ENCODE results near the gene SLC2A6.

SLC2A6 gene

DNA sequence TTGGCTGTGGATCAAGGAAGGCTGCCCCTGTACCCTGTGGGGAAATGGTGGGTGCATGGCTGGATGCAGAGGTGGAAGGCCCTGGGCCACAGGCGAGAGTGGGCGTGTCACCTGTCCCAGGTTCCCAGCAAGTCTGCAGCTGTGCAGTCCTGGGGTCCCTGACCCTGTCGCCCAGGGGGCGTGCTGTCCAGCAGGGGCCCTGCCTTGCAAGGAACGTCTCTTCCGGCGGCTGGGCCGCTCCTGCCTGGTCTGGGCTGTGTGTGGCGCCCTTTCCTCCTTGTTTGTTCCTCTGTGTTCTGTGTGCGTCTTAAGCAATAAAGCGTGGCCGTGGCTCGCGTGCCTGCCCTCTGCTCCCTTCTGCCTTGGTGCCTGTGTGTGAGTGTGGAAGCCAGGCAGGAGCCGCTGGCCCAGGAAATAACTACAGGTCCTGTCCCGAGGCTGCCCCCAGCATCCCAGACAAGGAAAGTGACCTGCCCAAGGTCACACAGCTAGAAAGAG, 8.4 kb downstream of the SLC2A6 start:
- H3K27ac ChIP-seq (ENCODE audit: low read depth, low read length): no peak overlapping the region
- H3K9me3 ChIP-seq (ENCODE audit: control insufficient read depth in 1 of 2, low read length in 2 of 2): no peaks in the 10 kb centered on the region
- H3K36me3 ChIP-seq (ENCODE audit: control insufficient read depth in 1 of 2, insufficient read depth in 2 of 2, low read length in 2 of 2): peaks cover 0 to 13% of the 10 kb centered on the region in 2 donors
- H3K27me3 ChIP-seq (ENCODE audit: control insufficient read depth in 1 of 2, insufficient read depth in 2 of 2, low read length in 2 of 2): peaks cover 0 to 6% of the 10 kb centered on the region in 2 donors
- H3K9ac ChIP-seq (ENCODE audit: low read depth in 1 of 2, low read length in 2 of 2): no peak overlapping the region
- no peak overlapping the region for H3K4me3 ChIP-seq (ENCODE audit: low read depth in 1 of 2, low read length in 2 of 2)
- H3K4me1 ChIP-seq (ENCODE audit: control insufficient read depth in 1 of 2, insufficient read depth in 2 of 2, low read length in 2 of 2): peaks cover 7 to 25% of the 10 kb centered on the region in 2 donors

- Histone ChIP-seq H3K27ac (ENCODE audit: low read depth, low read length) (no peak overlapping the region), H3K9me3 (ENCODE audit: control insufficient read depth in 1 of 2, low read length in 2 of 2) (no peaks in the 10 kb centered on the region), H3K4me1 (ENCODE audit: control insufficient read depth in 1 of 2, insufficient read depth in 2 of 2, low read length in 2 of 2) (peaks cover 7 to 25% of the 10 kb centered on the region in 2 donors), H3K36me3 (ENCODE audit: control insufficient read depth in 1 of 2, insufficient read depth in 2 of 2, low read length in 2 of 2) (peaks cover 0 to 15% of the 10 kb centered on the region in 2 donors), H3K27me3 (ENCODE audit: control insufficient read depth in 1 of 2, insufficient read depth in 2 of 2, low read length in 2 of 2) (peaks cover 0 to 6% of the 10 kb centered on the region in 2 donors), H3K9ac (ENCODE audit: low read depth in 1 of 2, low read length in 2 of 2) (no peak overlapping the region), H3K4me3 (ENCODE audit: low read depth in 1 of 2, low read length in 2 of 2) (no peak overlapping the region)
Observed at GRCh38 chr9:133468777-133469421, 10.0 kb downstream of the SLC2A6 start.

DNA sequence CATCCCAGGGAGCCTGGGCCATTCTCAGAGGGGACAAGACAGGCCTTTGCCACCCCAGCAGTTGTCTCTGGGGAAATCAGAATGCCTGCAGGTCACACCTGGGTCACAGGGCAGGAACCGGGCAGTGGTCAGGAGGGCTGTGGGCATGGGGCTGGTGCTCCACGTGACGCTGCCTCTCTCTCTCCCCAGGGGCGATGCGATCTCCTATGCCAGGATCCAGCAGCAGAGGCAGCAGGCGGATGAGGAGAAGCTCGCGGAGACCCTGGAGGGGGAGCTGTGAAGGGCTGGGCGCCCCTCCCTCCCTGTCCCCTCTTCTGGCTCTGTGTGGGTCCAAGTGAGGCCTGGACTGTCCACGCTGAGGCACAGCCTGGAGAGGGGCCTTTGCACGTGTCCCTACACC, 10.5 kb downstream of the SLC2A6 start:
- H3K27ac ChIP-seq (ENCODE audit: low read depth, low read length): no peak overlapping the region
- no peak overlapping the region for H3K9ac ChIP-seq (ENCODE audit: low read depth in 1 of 2, low read length in 2 of 2)
- peaks cover 0 to 6% of the 10 kb centered on the region in 2 donors for H3K27me3 ChIP-seq (ENCODE audit: control insufficient read depth in 1 of 2, insufficient read depth in 2 of 2, low read length in 2 of 2)
- no peaks in the 10 kb centered on the region for H3K9me3 ChIP-seq (ENCODE audit: control insufficient read depth in 1 of 2, low read length in 2 of 2)
- H3K4me1 ChIP-seq (ENCODE audit: control insufficient read depth in 1 of 2, insufficient read depth in 2 of 2, low read length in 2 of 2): peaks cover 7 to 25% of the 10 kb centered on the region in 2 donors
- peaks cover 0 to 20% of the 10 kb centered on the region in 2 donors for H3K36me3 ChIP-seq (ENCODE audit: control insufficient read depth in 1 of 2, insufficient read depth in 2 of 2, low read length in 2 of 2)
- H3K4me3 ChIP-seq (ENCODE audit: low read depth in 1 of 2, low read length in 2 of 2): no peak overlapping the region

DNA sequence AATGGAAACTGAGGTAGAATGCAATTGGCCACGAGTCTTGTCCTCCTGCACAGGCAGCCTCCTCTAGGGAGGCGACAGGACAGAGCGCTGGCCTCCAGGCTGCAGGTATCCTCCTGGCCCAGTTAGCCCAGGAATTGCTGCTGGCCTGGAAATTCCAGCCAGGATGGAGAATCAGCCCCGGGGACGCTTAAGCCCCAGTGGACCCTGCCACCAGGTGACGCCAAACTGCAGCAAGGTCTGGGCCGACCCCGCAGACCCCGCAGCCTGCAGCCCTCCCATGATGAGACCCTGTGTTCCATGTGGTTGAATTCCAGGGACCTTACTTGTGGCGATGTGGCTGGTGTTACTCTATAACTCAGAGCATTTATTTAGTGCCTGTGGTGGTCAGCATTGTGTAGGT, 11.8 kb downstream of the SLC2A6 start:
- H3K4me1 ChIP-seq (ENCODE audit: control insufficient read depth in 1 of 2, insufficient read depth in 2 of 2, low read length in 2 of 2): peaks cover 7 to 24% of the 10 kb centered on the region in 2 donors
- H3K9me3 ChIP-seq (ENCODE audit: control insufficient read depth in 1 of 2, low read length in 2 of 2): no peaks in the 10 kb centered on the region
- H3K27me3 ChIP-seq (ENCODE audit: control insufficient read depth in 1 of 2, insufficient read depth in 2 of 2, low read length in 2 of 2): peaks cover 0 to 6% of the 10 kb centered on the region in 2 donors
- no peak overlapping the region for H3K4me3 ChIP-seq (ENCODE audit: low read depth in 1 of 2, low read length in 2 of 2)
- H3K36me3 ChIP-seq (ENCODE audit: control insufficient read depth in 1 of 2, insufficient read depth in 2 of 2, low read length in 2 of 2): peaks cover 0 to 21% of the 10 kb centered on the region in 2 donors
- H3K27ac ChIP-seq (ENCODE audit: low read depth, low read length): no peak overlapping the region
- no peak overlapping the region for H3K9ac ChIP-seq (ENCODE audit: low read depth in 1 of 2, low read length in 2 of 2)

DNA sequence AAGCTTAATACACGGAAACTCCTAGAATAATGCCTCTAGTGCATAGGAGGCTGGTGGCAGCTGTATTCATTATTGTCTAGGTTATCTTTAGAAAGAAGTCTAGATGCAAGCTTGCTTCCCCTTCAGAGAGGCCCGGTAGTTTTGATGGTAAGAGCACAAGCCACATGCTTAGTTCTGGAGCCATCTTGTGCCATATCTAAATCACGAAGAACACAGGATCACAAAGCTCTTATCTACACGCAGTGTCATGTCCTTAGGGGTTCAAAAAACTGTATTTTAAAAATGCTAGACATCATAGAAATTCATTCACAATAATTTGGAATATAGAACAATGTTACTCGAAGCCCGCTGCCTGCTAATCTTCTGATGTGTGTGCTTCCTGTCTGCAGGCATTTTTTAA, 12.9 kb downstream of the SLC2A6 start:
- Histone ChIP-seq H3K4me1 (ENCODE audit: control insufficient read depth in 1 of 2, insufficient read depth in 2 of 2, low read length in 2 of 2) (peaks cover 17 to 19% of the 10 kb centered on the region in 2 donors), H3K27ac (ENCODE audit: low read depth, low read length) (no peak overlapping the region), H3K27me3 (ENCODE audit: control insufficient read depth in 1 of 2, insufficient read depth in 2 of 2, low read length in 2 of 2) (no peaks in the 10 kb centered on the region), H3K9ac (ENCODE audit: low read depth in 1 of 2, low read length in 2 of 2) (no peak overlapping the region), H3K36me3 (ENCODE audit: control insufficient read depth in 1 of 2, insufficient read depth in 2 of 2, low read length in 2 of 2) (peaks cover 0 to 21% of the 10 kb centered on the region in 2 donors), H3K9me3 (ENCODE audit: control insufficient read depth in 1 of 2, low read length in 2 of 2) (no peaks in the 10 kb centered on the region), H3K4me3 (ENCODE audit: low read depth in 1 of 2, low read length in 2 of 2) (no peak overlapping the region)

DNA sequence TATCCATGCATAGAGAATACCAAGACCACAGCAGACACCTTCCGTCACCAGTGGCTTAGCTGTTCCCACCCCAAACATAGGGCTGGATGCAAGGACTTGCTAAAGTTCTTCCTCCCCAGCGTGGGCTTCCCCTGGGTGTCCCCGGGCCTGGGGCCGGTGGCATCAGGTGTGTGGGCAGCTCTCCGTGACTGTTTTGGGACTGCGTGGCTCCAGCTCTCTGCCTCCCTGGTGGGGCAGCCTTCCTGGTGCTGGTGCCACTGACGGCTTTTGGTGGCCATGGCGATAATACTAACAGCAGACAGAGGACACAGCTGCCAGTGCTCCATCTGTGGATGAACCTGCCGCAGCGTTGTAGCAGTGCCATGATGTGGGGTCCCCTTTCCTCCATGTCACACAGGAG, 14.3 kb downstream of the SLC2A6 start:
- Histone ChIP-seq H3K27me3 (ENCODE audit: control insufficient read depth in 1 of 2, insufficient read depth in 2 of 2, low read length in 2 of 2) (no peaks in the 10 kb centered on the region), H3K27ac (ENCODE audit: low read depth, low read length) (no peak overlapping the region), H3K36me3 (ENCODE audit: control insufficient read depth in 1 of 2, insufficient read depth in 2 of 2, low read length in 2 of 2) (peaks cover 0 to 21% of the 10 kb centered on the region in 2 donors), H3K4me3 (ENCODE audit: low read depth in 1 of 2, low read length in 2 of 2) (no peak overlapping the region), H3K9me3 (ENCODE audit: control insufficient read depth in 1 of 2, low read length in 2 of 2) (no peaks in the 10 kb centered on the region), H3K9ac (ENCODE audit: low read depth in 1 of 2, low read length in 2 of 2) (no peak overlapping the region), H3K4me1 (ENCODE audit: control insufficient read depth in 1 of 2, insufficient read depth in 2 of 2, low read length in 2 of 2) (peaks cover 14 to 16% of the 10 kb centered on the region in 2 donors)

GRCh38 chr9:133463864-133464615, 14.9 kb downstream of the SLC2A6 start:
- peaks cover 0 to 20% of the 10 kb centered on the region in 2 donors for H3K36me3 ChIP-seq (ENCODE audit: control insufficient read depth in 1 of 2, insufficient read depth in 2 of 2, low read length in 2 of 2)
- no peaks in the 10 kb centered on the region for H3K9me3 ChIP-seq (ENCODE audit: control insufficient read depth in 1 of 2, low read length in 2 of 2)
- H3K27me3 ChIP-seq (ENCODE audit: control insufficient read depth in 1 of 2, insufficient read depth in 2 of 2, low read length in 2 of 2): no peaks in the 10 kb centered on the region
- no peak overlapping the region for H3K4me3 ChIP-seq (ENCODE audit: low read depth in 1 of 2, low read length in 2 of 2)
- H3K4me1 ChIP-seq (ENCODE audit: control insufficient read depth in 1 of 2, insufficient read depth in 2 of 2, low read length in 2 of 2): peaks cover 16 to 18% of the 10 kb centered on the region in 2 donors
- no peak overlapping the region for H3K9ac ChIP-seq (ENCODE audit: low read depth in 1 of 2, low read length in 2 of 2)
- H3K27ac ChIP-seq (ENCODE audit: low read depth, low read length): no peak overlapping the region

DNA sequence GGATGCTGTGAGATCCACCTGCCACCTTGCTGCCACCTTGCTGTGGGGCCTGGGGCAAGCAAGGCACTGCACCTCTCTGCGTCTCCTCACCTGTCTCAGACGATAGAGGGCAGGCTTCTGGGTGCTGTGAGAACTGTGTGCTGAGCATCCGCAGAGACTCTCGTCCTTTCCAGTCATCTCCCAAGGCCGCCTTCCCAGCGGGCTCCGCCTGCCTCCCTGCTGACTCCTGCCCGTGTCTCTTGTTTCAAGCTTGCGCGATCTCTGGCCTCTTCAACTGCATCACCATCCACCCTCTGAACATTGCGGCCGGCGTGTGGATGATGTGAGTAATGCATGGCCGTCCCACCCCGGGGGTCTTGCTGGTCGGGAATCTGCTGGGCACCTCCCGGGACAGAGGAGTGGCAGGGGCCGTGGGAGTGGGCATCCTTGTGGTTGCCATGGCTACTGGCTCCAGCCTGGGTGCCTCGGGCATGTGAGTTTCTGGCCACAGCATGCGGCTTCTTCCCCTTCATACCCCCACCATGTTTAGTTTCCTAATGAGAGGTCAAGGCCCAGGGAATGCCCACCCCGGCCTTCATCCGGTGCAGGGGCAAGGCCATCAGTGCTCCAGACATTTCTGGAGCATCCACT, 15.6 kb downstream of the SLC2A6 start:
- H3K9me3 ChIP-seq (ENCODE audit: control insufficient read depth in 1 of 2, low read length in 2 of 2): no peaks in the 10 kb centered on the region
- H3K4me3 ChIP-seq (ENCODE audit: low read depth in 1 of 2, low read length in 2 of 2): no peak overlapping the region
- peaks cover 20 to 21% of the 10 kb centered on the region in 2 donors for H3K4me1 ChIP-seq (ENCODE audit: control insufficient read depth in 1 of 2, insufficient read depth in 2 of 2, low read length in 2 of 2)
- no peak overlapping the region for H3K27ac ChIP-seq (ENCODE audit: low read depth, low read length)
- peaks cover 0 to 15% of the 10 kb centered on the region in 2 donors for H3K36me3 ChIP-seq (ENCODE audit: control insufficient read depth in 1 of 2, insufficient read depth in 2 of 2, low read length in 2 of 2)
- no peak overlapping the region for H3K9ac ChIP-seq (ENCODE audit: low read depth in 1 of 2, low read length in 2 of 2)
- no peaks in the 10 kb centered on the region for H3K27me3 ChIP-seq (ENCODE audit: control insufficient read depth in 1 of 2, insufficient read depth in 2 of 2, low read length in 2 of 2)

DNA sequence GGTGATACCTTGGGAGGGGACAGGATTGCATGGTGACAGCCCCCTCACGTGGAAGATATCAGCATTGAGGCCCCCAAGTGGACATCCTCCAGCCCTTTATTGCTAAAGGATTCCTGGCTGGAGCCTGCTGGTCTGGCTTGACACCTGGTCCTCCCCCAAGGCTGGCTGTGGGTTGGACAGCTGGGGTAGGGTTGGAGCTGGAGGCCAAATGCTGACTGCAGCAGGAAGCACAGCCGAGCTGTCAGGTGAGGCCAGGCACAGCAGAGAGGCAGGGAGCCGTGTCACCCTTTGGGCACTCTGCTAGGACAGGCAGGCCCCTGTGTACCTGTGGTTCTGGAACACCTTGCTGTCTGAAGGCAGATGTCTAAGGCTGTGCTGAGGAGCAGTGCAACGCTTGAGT, 16.9 kb downstream of the SLC2A6 start:
- Histone ChIP-seq H3K9me3 (ENCODE audit: control insufficient read depth in 1 of 2, low read length in 2 of 2) (no peaks in the 10 kb centered on the region), H3K36me3 (ENCODE audit: control insufficient read depth in 1 of 2, insufficient read depth in 2 of 2, low read length in 2 of 2) (peaks cover 0 to 9% of the 10 kb centered on the region in 2 donors), H3K27ac (ENCODE audit: low read depth, low read length) (no peak overlapping the region), H3K9ac (ENCODE audit: low read depth in 1 of 2, low read length in 2 of 2) (peak overlapping the region; percentile 25 to 86), H3K27me3 (ENCODE audit: control insufficient read depth in 1 of 2, insufficient read depth in 2 of 2, low read length in 2 of 2) (no peaks in the 10 kb centered on the region), H3K4me3 (ENCODE audit: low read depth in 1 of 2, low read length in 2 of 2) (no peak overlapping the region), H3K4me1 (ENCODE audit: control insufficient read depth in 1 of 2, insufficient read depth in 2 of 2, low read length in 2 of 2) (peaks cover 20 to 21% of the 10 kb centered on the region in 2 donors)
